Gastroesophageal sphincter (tissue), 4 donors: ENCODE results near the gene COL6A2. TPM values are rescaled to one million over a fixed set of nuclear protein-coding genes. Genes with fewer than 3 reads are reported as not detected.

Experiments
- ATAC-seq: fragments of 150-250 bp; one replicate; pipeline ENCODE4 v1.9.1; 2016; ENCODE audit warnings: mild to moderate bottlenecking, moderate library complexity
- H3K27ac ChIP-seq, 4 donors: fragments of 200-600 bp; sonication (generic) in 3 of 4; 1 replicate in 3 of 4; 2 replicates in 1 of 4; pipeline ENCODE4 v1.5.1; 2016 to 2019
- H3K27me3 ChIP-seq: fragments of 200-600 bp; sonication (generic); one replicate; pipeline ENCODE4 v1.5.1; 2019
- H3K36me3 ChIP-seq, 2 donors: fragments of 200-600 bp; sonication (generic); one replicate each; pipeline ENCODE4 v1.5.1; 2019; ENCODE audit warnings: control low read depth in 1 of 2
- H3K4me1 ChIP-seq, 3 donors: fragments of 200-600 bp; sonication (generic); 1 replicate in 2 of 3; 2 replicates in 1 of 3; pipeline ENCODE4 v1.5.1; 2016 to 2019; ENCODE audit warnings: control low read depth in 2 of 3
- H3K4me3 ChIP-seq, 2 donors: fragments of 200-600 bp; sonication (generic); one replicate each; pipeline ENCODE4 v1.5.1; 2019; ENCODE audit warnings: mild to moderate bottlenecking in 1 of 2, moderate library complexity in 1 of 2
- H3K9me3 ChIP-seq, 3 donors: fragments of 200-600 bp; sonication (generic); one replicate each; pipeline ENCODE4 v1.5.1; 2017 to 2019; ENCODE audit warnings: control low read depth in 2 of 3
- CTCF ChIP-seq, 4 experiments: fragments of 200-600 bp in 2 of 4; fragments of 450-650 bp in 2 of 4; sonication (generic) in 1 of 4; IDR thresholded peaks; one replicate each; pipeline ENCODE4 v1.5.1; 2017 to 2019; ENCODE audit warnings: antibody characterized with exemption in 4 of 4, mild to moderate bottlenecking in 2 of 4, moderate library complexity in 2 of 4
- EP300 ChIP-seq: sonication (generic); formaldehyde crosslinking; IDR thresholded peaks from one replicate; pipeline ENCODE4 v1.6.1; 2017; ENCODE audit warnings: antibody characterized with exemption, mild to moderate bottlenecking
- POLR2A ChIP-seq, 2 donors: fragments of 450-650 bp; IDR thresholded peaks; one replicate each; pipeline ENCODE4 v1.6.1; 2017; ENCODE audit warnings: antibody characterized with exemption in 2 of 2, mild to moderate bottlenecking in 2 of 2, moderate library complexity in 1 of 2
- POLR2AphosphoS5 ChIP-seq: sonication (generic); formaldehyde crosslinking; IDR thresholded peaks from one replicate; pipeline ENCODE4 v1.6.1; 2017; ENCODE audit warnings: antibody characterized with exemption
- WGBS, 2 donors: methylation state at CpG; one replicate each; pipeline ENCODE4 v1.1.5; 2018; ENCODE audit warnings: low coverage in 1 of 2; 5-methylcytosine and 5-hydroxymethylcytosine counted together
- total RNA-seq, 4 donors: library from RNA; depleted of rRNA; stranded (reverse); fragments of >200 nt; gene quantifications; one replicate each; pipeline ENCODE4 v1.1.0, GENCODE V29; 2016

Gene COL6A2
- total RNA-seq, 4 donors from 2014 or later: 720 to 1,286 (median 1,215) TPM

GRCh38 chr21:46149205-46149901, 51.4 kb downstream of the COL6A2 start:
- WGBS, 2 donors: 73 to 85% methylated on average over 10 to 15 of the region's 22 CpGs
- no peaks in the 10 kb centered on the region for H3K36me3 ChIP-seq
- no peak overlapping the region for H3K4me3 ChIP-seq
- peaks cover 0 to 13% (median 8%) of the 10 kb centered on the region in 3 donors for H3K4me1 ChIP-seq
- peaks cover 7% of the 10 kb centered on the region for H3K27me3 ChIP-seq
- TF ChIP-seq POLR2AphosphoS5: no peak
- no peak for TF ChIP-seq EP300
- TF ChIP-seq POLR2A (IDR thresholded peaks at IDR 0.05): no peak
- no peak for TF ChIP-seq CTCF (IDR thresholded peaks at IDR 0.05)
- H3K27ac ChIP-seq: no peak overlapping the region
- no peaks in the 10 kb centered on the region for H3K9me3 ChIP-seq
- no peak for ATAC-seq

DNA sequence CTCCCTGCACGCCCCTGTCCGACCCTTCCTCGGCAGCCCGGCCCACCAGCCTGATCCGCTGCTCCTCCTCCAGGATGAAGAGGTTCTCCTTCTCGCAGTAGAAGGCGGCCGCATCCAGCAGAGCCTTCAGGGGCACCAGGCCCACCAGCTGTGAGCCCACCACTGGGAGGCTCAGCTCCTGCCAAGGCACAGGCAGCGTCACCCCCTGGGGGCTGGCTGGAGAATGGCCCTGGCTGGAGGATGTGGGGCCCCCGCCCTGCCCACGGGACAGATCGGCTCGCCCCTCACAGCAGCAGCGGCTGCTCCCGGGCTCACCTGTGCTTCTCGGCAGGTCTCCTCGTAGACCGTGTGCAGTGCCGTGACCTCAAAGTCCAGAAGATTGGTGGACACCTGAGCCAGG, 52.2 kb downstream of the COL6A2 start:
- Histone ChIP-seq H3K4me3 (no peak overlapping the region), H3K9me3 (no peaks in the 10 kb centered on the region), H3K27ac (no peak overlapping the region), H3K36me3 (no peaks in the 10 kb centered on the region), H3K4me1 (peaks cover 0 to 13% (median 8%) of the 10 kb centered on the region in 3 donors), H3K27me3 (peaks cover 7% of the 10 kb centered on the region)
- WGBS, 2 donors: 78 to 83% methylated on average over 5 to 6 of the region's 19 CpGs
- TF ChIP-seq POLR2A (IDR thresholded peaks at IDR 0.05): no peak
- TF ChIP-seq POLR2AphosphoS5: no peak
- no peak for TF ChIP-seq CTCF (IDR thresholded peaks at IDR 0.05)
- TF ChIP-seq EP300: no peak
- no peak for ATAC-seq

- Histone ChIP-seq H3K36me3 (no peaks in the 10 kb centered on the region), H3K4me1 (peaks cover 0 to 13% (median 8%) of the 10 kb centered on the region in 3 donors), H3K9me3 (no peaks in the 10 kb centered on the region), H3K27ac (no peak overlapping the region), H3K27me3 (peaks cover 7% of the 10 kb centered on the region), H3K4me3 (no peak overlapping the region)
- ATAC-seq: no peak
- WGBS, 2 donors: 95 to 100% methylated on average over 3 to 4 of the region's 24 CpGs
- TF ChIP-seq EP300 (no peak), POLR2A (IDR thresholded peaks at IDR 0.05) (no peak), POLR2AphosphoS5 (no peak), CTCF (IDR thresholded peaks at IDR 0.05) (no peak)
Observed at GRCh38 chr21:46150491-46151121, 52.7 kb downstream of the COL6A2 start.

- no peak for ATAC-seq
- WGBS, 2 donors: 79 to 90% methylated on average over 2 to 11 of the region's 47 CpGs
- H3K4me1 ChIP-seq: peaks cover 0 to 13% (median 8%) of the 10 kb centered on the region in 3 donors
- no peaks in the 10 kb centered on the region for H3K9me3 ChIP-seq
- H3K27me3 ChIP-seq: peaks cover 7% of the 10 kb centered on the region
- H3K4me3 ChIP-seq: no peak overlapping the region
- H3K27ac ChIP-seq: no peak overlapping the region
- no peak for TF ChIP-seq POLR2AphosphoS5
- TF ChIP-seq EP300: no peak
- TF ChIP-seq POLR2A (IDR thresholded peaks at IDR 0.05): no peak
- no peak for TF ChIP-seq CTCF (IDR thresholded peaks at IDR 0.05)
- H3K36me3 ChIP-seq: no peaks in the 10 kb centered on the region
Observed at GRCh38 chr21:46151261-46151988, 53.5 kb downstream of the COL6A2 start.
